HepG2 (cell line): ENCODE data around the gene NOTO. TPM values are rescaled to one million over a fixed set of nuclear protein-coding genes. Genes with fewer than 3 reads are reported as not detected.

Experiments used
- ATAC-seq: fragments of 200-7000 bp; cut with Tn5 transposase; 3 replicates; pipeline ENCODE4 v1.9.1; 2020; ENCODE audit warnings: mild to moderate bottlenecking, moderate library complexity
- BruUV-seq: library from RNA; stranded (reverse); fragments of 400-500 nt; replicated peaks from 2 replicates; lab custom pipeline; 2021; lab: Mats Ljungman, UMichigan
- CTCF ChIA-PET: fragments of 300-600 bp; formaldehyde crosslinking; extraction: SDS; loops from one replicate; lab custom pipeline; 2021; ENCODE audit warnings: low total read pairs, inconsistent platforms, low intra/inter-chr PET ratio; lab: Yijun Ruan, JAX
- POLR2A ChIA-PET: fragments of 350-600 bp; sonication (Branson Sonifier 250); formaldehyde crosslinking; loops from one replicate; lab custom pipeline; 2020; ENCODE audit warnings: antibody characterized with exemption, inconsistent platforms; lab: Yijun Ruan, JAX
- DNase-seq: peaks from one replicate; pipeline ENCODE4 v3.0.0-alpha.2; 2015; ENCODE audit warnings: low spot score
- FAIRE-seq: peaks from 3 replicates; lab custom pipeline; 2011; peaks lifted over from hg19 to GRCh38; lab: Jason Lieb, UNC
- H2AFZ ChIP-seq: one replicate; pipeline ENCODE4 v1.6.1; 2011; ENCODE audit warnings: low read length, inconsistent platforms
- H3K27ac ChIP-seq: fragments of 300-600 bp; 3 replicates; pipeline ENCODE4 v1.8.0; 2011; ENCODE audit warnings: mixed run types, mild to moderate bottlenecking, mixed read lengths, low read length, inconsistent platforms; ENCODE audit not compliant: insufficient read depth; ENCODE audit errors: extremely low read length
- H3K27me3 ChIP-seq, 2 experiments: fragments of 200-600 bp in 1 of 2; 2 replicates in 1 of 2; 3 replicates in 1 of 2; pipeline versions ENCODE4 v1.6.0 to v1.8.0; 2011; ENCODE audit warnings: low read length in 2 of 2, mild to moderate bottlenecking in 2 of 2, moderate library complexity in 2 of 2, inconsistent platforms in 1 of 2; ENCODE audit not compliant: insufficient read depth in 2 of 2, control insufficient read depth in 1 of 2
- H3K36me3 ChIP-seq, 2 experiments: fragments of 200-600 bp in 1 of 2; replicated peaks in 1 of 2; 2 replicates in 1 of 2; 3 replicates in 1 of 2; pipeline versions ENCODE4 v1.5.1 to v1.8.0; 2011; ENCODE audit warnings: low read length in 2 of 2, inconsistent platforms in 1 of 2; ENCODE audit not compliant: insufficient read depth in 2 of 2, control insufficient read depth in 1 of 2
- H3K4me1 ChIP-seq: 2 replicates; pipeline ENCODE4 v1.5.1; 2012; ENCODE audit warnings: low read length, inconsistent platforms; ENCODE audit not compliant: insufficient read depth
- H3K4me2 ChIP-seq: 2 replicates; pipeline ENCODE4 v1.6.0; 2011; ENCODE audit warnings: low read depth, low read length, inconsistent platforms
- H3K4me3 ChIP-seq, 3 experiments: fragments of 200-600 bp in 1 of 3; sonication (generic), shearing (Covaris generic) in 1 of 3; replicated peaks in 1 of 3; 2 replicates each; pipeline ENCODE4 v1.5.1; 2011 to 2016; ENCODE audit warnings: low read length in 3 of 3, inconsistent platforms in 2 of 3, low read depth in 2 of 3, mild to moderate bottlenecking in 2 of 3, control low read depth in 1 of 3, mixed read lengths in 1 of 3; ENCODE audit not compliant: insufficient read depth in 1 of 3
- H3K79me2 ChIP-seq: one replicate; pipeline ENCODE4 v1.6.1; 2011; ENCODE audit warnings: low read length, inconsistent platforms; ENCODE audit not compliant: insufficient read depth
- H3K9ac ChIP-seq: 2 replicates; pipeline ENCODE4 v1.6.0; 2011; ENCODE audit warnings: mild to moderate bottlenecking, low read depth, low read length, inconsistent platforms; ENCODE audit not compliant: insufficient read depth
- H3K9me3 ChIP-seq: 2 replicates; pipeline ENCODE4 v1.5.1; 2012; ENCODE audit warnings: mild to moderate bottlenecking, low read length
- H4K20me1 ChIP-seq: 2 replicates; pipeline ENCODE4 v1.6.0; 2011; ENCODE audit warnings: inconsistent platforms, mild to moderate bottlenecking, low read length, moderate library complexity; ENCODE audit not compliant: insufficient read depth
- ATF1 ChIP-seq: IDR thresholded peaks from 2 replicates; pipeline ENCODE4 v1.6.1; 2016; ENCODE audit warnings: mild to moderate bottlenecking, control low read depth
- ELF3 ChIP-seq: IDR thresholded peaks from 2 replicates; pipeline ENCODE4 v1.6.1; 2016; ENCODE audit warnings: missing genetic modification reagents, missing compliant biosample characterization
- ETV5 ChIP-seq: IDR thresholded peaks from 2 replicates; pipeline ENCODE4 v1.6.1; 2018; ENCODE audit warnings: missing biosample characterization, missing genetic modification reagents, inconsistent platforms, borderline replicate concordance
- ETV6 ChIP-seq: sonication (generic); formaldehyde crosslinking; conservative IDR thresholded peaks from 2 replicates; pipeline ENCODE4 v1.4.0; 2020; ENCODE audit warnings: missing genetic modification reagents
- MED8 ChIP-seq: sonication (generic); formaldehyde crosslinking; IDR thresholded peaks from 2 replicates; pipeline ENCODE4 v1.8.1; 2023; ENCODE audit warnings: mild to moderate bottlenecking, missing genetic modification reagents; ENCODE audit not compliant: insufficient replicate concordance
- MIER3 ChIP-seq: IDR thresholded peaks from 2 replicates; pipeline ENCODE4 v1.6.1; 2016; ENCODE audit warnings: missing compliant biosample characterization, borderline replicate concordance
- NFKBIZ ChIP-seq: IDR thresholded peaks from 2 replicates; pipeline ENCODE4 v1.6.1; 2018; ENCODE audit warnings: missing genetic modification reagents, missing compliant biosample characterization
- RAD21 ChIP-seq: fragments of 450-650 bp; formaldehyde crosslinking; IDR thresholded peaks from 2 replicates; pipeline ENCODE4 v1.5.0; 2020; ENCODE audit warnings: mild to moderate bottlenecking
- RXRA ChIP-seq: sonication (generic); formaldehyde crosslinking; IDR thresholded peaks from 2 replicates; pipeline ENCODE4 v1.5.1; 2020; ENCODE audit warnings: missing genetic modification reagents
- SOX13 ChIP-seq, 3 experiments: fragments of 450-650 bp in 1 of 3; sonication (generic) in 1 of 3; formaldehyde crosslinking in 1 of 3; IDR thresholded peaks in 2 of 3; conservative IDR thresholded peaks in 1 of 3; 2 replicates each; pipeline versions ENCODE4 v1.5.0 to v1.6.1; 2016 to 2020; ENCODE audit warnings: antibody characterized with exemption in 1 of 3, mild to moderate bottlenecking in 1 of 3, missing compliant biosample characterization in 1 of 3, missing genetic modification reagents in 1 of 3, moderate library complexity in 1 of 3
- ZNF235 ChIP-seq: sonication (generic); formaldehyde crosslinking; IDR thresholded peaks from 2 replicates; pipeline ENCODE4 v1.8.1; 2023; ENCODE audit warnings: mild to moderate bottlenecking, missing genetic modification reagents, borderline replicate concordance
- ZNF367 ChIP-seq: sonication (generic); formaldehyde crosslinking; IDR thresholded peaks from 2 replicates; pipeline ENCODE4 v1.4.0; 2020; ENCODE audit warnings: missing genetic modification reagents, borderline replicate concordance
- ZNF746 ChIP-seq: sonication (generic); formaldehyde crosslinking; IDR thresholded peaks from 2 replicates; pipeline ENCODE4 v1.8.0; 2022; ENCODE audit warnings: mild to moderate bottlenecking, missing genetic modification reagents
- ZNF768 ChIP-seq: sonication (generic); formaldehyde crosslinking; IDR thresholded peaks from 2 replicates; pipeline ENCODE4 v1.4.0; 2020; ENCODE audit warnings: missing genetic modification reagents
- WGBS: methylation state at CpG from one replicate; pipeline ENCODE4 v1.1.6; 2017; ENCODE audit warnings: low lambda C conversion rate; 5-methylcytosine and 5-hydroxymethylcytosine counted together
- in situ Hi-C: cut with HindIII; loops from 2 replicates; pipeline ENCODE4 v1.10.0; 2017; ENCODE audit warnings: low pct_unique_long_range_greater_than_20kb; ENCODE audit not compliant: extremely low pct_ligation_motif_present
- intact Hi-C: fragments of 100-400 bp; cut with micrococcal nuclease; formaldehyde crosslinking; loops from one replicate; pipeline ENCODE4 v1.10.0; 2022; ENCODE audit not compliant: unreplicated experiment
- polyA plus RNA-seq, 8 experiments: library from polyadenylated mRNA; depleted of rRNA in 3 of 8; stranded (reverse) in 7 of 8; unstranded in 1 of 8; fragments of >200 nt; fragmentation: Illumina TruSeq in 4 of 8; extraction: Trizol in 4 of 8; gene quantifications; 2 replicates each; pipeline versions ENCODE4 v1.2.1 to v1.2.3, GENCODE V29; 2011 to 2016; ENCODE audit warnings: low read depth in 4 of 8, missing spikeins in 1 of 8, mixed read lengths in 1 of 8; ENCODE audit not compliant: insufficient read depth in 1 of 8
- total RNA-seq, 5 experiments: library from RNA; depleted of rRNA; stranded (reverse); fragments of >200 nt; fragmentation: Illumina TruSeq; extraction: Trizol; gene quantifications; 2 replicates each; pipeline ENCODE4 v1.2.3, GENCODE V29; 2016; ENCODE audit warnings: low read depth in 1 of 5

NOTO gene
- total and polyA plus RNA-seq, 2 of the 13 experiments (the other 11 are each of a cell fraction or from before 2014, with no cell fraction given) = not detected

DNA sequence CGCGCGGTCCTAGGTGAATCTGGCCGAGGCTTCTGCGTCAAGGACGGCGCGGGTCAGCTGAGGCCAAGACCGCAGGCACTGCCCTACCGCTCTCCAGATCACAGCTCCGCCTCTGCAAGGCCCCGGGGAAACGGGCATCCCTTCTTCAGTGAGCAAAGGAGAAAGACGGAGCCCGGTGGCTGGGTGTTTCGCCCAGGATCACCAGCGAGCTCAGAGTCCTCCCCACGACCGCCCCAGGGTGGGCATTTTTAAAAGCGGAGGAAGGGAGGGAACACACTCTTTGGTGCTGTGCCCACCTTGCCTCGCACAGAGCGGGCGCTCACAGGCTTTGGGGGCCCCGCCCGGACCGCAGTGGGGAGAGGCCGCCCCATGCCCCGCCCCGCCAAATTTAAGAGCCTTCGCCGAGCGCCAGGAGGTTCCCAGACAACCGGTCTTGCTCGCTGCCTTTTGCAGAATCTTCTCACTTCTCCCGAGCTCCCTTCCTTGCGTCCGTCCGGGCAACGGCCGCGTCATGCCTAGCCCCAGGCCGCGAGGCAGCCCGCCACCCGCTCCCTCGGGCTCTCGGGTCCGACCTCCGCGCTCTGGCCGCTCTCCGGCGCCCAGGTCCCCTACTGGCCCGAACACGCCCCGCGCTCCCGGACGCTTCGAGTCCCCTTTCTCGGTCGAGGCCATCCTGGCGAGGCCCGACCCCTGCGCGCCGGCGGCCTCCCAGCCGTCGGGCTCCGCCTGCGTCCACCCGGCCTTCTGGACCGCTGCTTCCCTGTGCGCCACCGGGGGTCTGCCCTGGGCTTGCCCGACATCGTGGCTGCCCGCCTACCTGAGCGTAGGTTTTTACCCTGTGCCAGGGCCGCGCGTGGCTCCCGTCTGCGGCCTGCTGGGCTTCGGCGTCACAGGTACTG lies at the start of gene NOTO (continued):
- no peak for TF ChIP-seq NFKBIZ
- 0 out of 2 replicates have a peak, but pooled peaks have one; percentile 49 for TF ChIP-seq RXRA (CRISPR knock-in tag)
- TF ChIP-seq, all 625 proteins: peak for 4

- Histone ChIP-seq H4K20me1 (no peaks in the 10 kb centered on the region), H3K9ac (no peak overlapping the region), H3K4me3 (peak overlapping the region in 1 of 3 experiments; percentile 12; a peak in 1 of 6 replicates), H3K27me3 (peaks cover 4 to 24% of the 10 kb centered on the region in 2 experiments; a peak in 3 of 5 replicates), H3K4me1 (peaks cover 10% of the 10 kb centered on the region), H3K9me3 (no peaks in the 10 kb centered on the region), H3K4me2 (peak overlapping the region; percentile 64), H3K27ac (no peak overlapping the region), H3K79me2 (no peaks in the 10 kb centered on the region), H2AFZ (no peak overlapping the region), H3K36me3 (no peaks in the 10 kb centered on the region)
- ChIA-PET CTCF (interaction anchor here (0.7 to 3.9 kb wide), 5 partner anchors 21 to 263 kb away, joined by 3 to 54 read pairs (median 5); no protein-coding TSS in a partner anchor), POLR2A (interaction anchor here (1.2 kb wide), 1 partner anchor 56 kb away, joined by 4 read pairs; no protein-coding TSS in a partner anchor)
- intact Hi-C loops = loop anchor here (1.0 kb wide), 1 partner anchor 71 kb away; no protein-coding TSS in a partner anchor
- peak; percentile 98 for ATAC-seq
- DNase-seq = peak; percentile 62
- peak; percentile 34 for FAIRE-seq
- 5% methylated on average over 19 of the region's 24 CpGs for WGBS
- no TSS peak for BruUV-seq
- in situ Hi-C loops = loop anchor here (5.0 kb wide), 2 partner anchors 69 to 164 kb away; no protein-coding TSS in a partner anchor
- TF ChIP-seq ETV5 (peak; percentile 84), MED8 (peak; percentile 26), SOX13 (IDR thresholded peaks at IDR 0.05) (no peak), SOX13 (CRISPR knock-in tag; conservative IDR thresholded peaks at IDR 0.05 in 1 of 2, IDR thresholded peaks at IDR 0.05 in 1 of 2) (0 out of 4 replicates have a peak, but pooled peaks of 1 of the 2 experiments have one; percentile 3), ZNF235 (CRISPR knock-in tag) (peak; percentile 22; the same call in 1 of the 2 replicates), ZNF746 (CRISPR knock-in tag) (no peak), ZNF367 (CRISPR knock-in tag) (no peak), ATF1 (CRISPR knock-in tag) (no peak), ETV6 (CRISPR knock-in tag) (no peak), RAD21 (CRISPR knock-in tag) (peak; percentile 98), MIER3 (CRISPR knock-in tag) (0 out of 2 replicates have a peak, but pooled peaks have one; percentile 33), ZNF768 (CRISPR knock-in tag) (peak; percentile 59), ELF3 (CRISPR knock-in tag) (peak; percentile 32; the same call in 1 of the 2 replicates)
These were observed 45.7 kb upstream of the NOTO start for GRCh38 chr2:73156539-73157124.
